A673 (cell line): ENCODE data around the gene MIS12. TPM values are rescaled to one million over a fixed set of nuclear protein-coding genes. Genes with fewer than 3 reads are reported as not detected.

Experiments
- BruUV-seq: library from RNA; stranded (reverse); fragments of 400-500 nt; replicated peaks from 2 replicates; lab custom pipeline; 2021; lab: Mats Ljungman, UMichigan
- CTCF ChIA-PET: fragments of 300-600 bp; sonication (Branson Sonifier 250); formaldehyde crosslinking; loops from one replicate; lab custom pipeline; 2022; ENCODE audit warnings: antibody characterized with exemption; lab: Charles Lee
- POLR2A ChIA-PET: fragments of 300-600 bp; sonication (Branson Sonifier 250); formaldehyde crosslinking; loops from one replicate; lab custom pipeline; 2022; ENCODE audit warnings: antibody characterized with exemption; ENCODE audit not compliant: low non-redundant PET; lab: Charles Lee
- DNase-seq: peaks from one replicate; pipeline ENCODE4 v3.0.0-alpha.2; 2015; ENCODE audit warnings: low spot score
- H3K27ac ChIP-seq: fragments of 200-600 bp; sonication (generic); 2 replicates; pipeline ENCODE4 v1.5.1; 2016; ENCODE audit warnings: mixed run types, low read depth, mild to moderate bottlenecking, mixed read lengths, antibody characterized with exemption, low read length; ENCODE audit not compliant: poor library complexity, severe bottlenecking
- H3K27me3 ChIP-seq: fragments of 200-600 bp; sonication (generic); replicated peaks from 2 replicates; pipeline ENCODE4 v1.6.1; 2017; ENCODE audit warnings: mixed run types, low read depth, mild to moderate bottlenecking, mixed read lengths, antibody characterized with exemption, low read length; ENCODE audit not compliant: insufficient read depth, poor library complexity
- H3K36me3 ChIP-seq: fragments of 200-600 bp; sonication (generic); 2 replicates; pipeline ENCODE4 v1.6.1; 2016; ENCODE audit warnings: mixed run types, mild to moderate bottlenecking, mixed read lengths, antibody characterized with exemption, low read length; ENCODE audit not compliant: insufficient read depth, poor library complexity, severe bottlenecking
- H3K4me1 ChIP-seq: fragments of 200-600 bp; sonication (generic); 2 replicates; pipeline ENCODE4 v1.6.1; 2017; ENCODE audit warnings: mixed run types, mild to moderate bottlenecking, mixed read lengths, antibody characterized with exemption, low read length; ENCODE audit not compliant: insufficient read depth, poor library complexity, severe bottlenecking
- H3K4me3 ChIP-seq: fragments of 200-600 bp; sonication (generic); 2 replicates; pipeline ENCODE4 v1.5.1; 2016; ENCODE audit warnings: low read depth, mixed run types, mild to moderate bottlenecking, mixed read lengths, low read length; ENCODE audit not compliant: poor library complexity, severe bottlenecking
- H3K9me3 ChIP-seq: fragments of 200-600 bp; sonication (generic); 2 replicates; pipeline ENCODE4 v1.6.1; 2016; ENCODE audit warnings: mixed run types, low read depth, mild to moderate bottlenecking, mixed read lengths, antibody characterized with exemption, low read length; ENCODE audit not compliant: poor library complexity, severe bottlenecking
- EZH2 ChIP-seq: fragments of 200-600 bp; sonication (generic); IDR thresholded peaks from 2 replicates; pipeline ENCODE4 v1.6.1; 2017; ENCODE audit warnings: borderline replicate concordance, low read depth, mild to moderate bottlenecking, mixed read lengths, antibody characterized with exemption, low read length; ENCODE audit not compliant: poor library complexity, severe bottlenecking
- intact Hi-C: fragments of 100-400 bp; cut with micrococcal nuclease; formaldehyde crosslinking; loops from one replicate; pipeline ENCODE4 v1.10.0; 2022; ENCODE audit not compliant: unreplicated experiment
- total RNA-seq: library from RNA; stranded (reverse); gene quantifications from 2 replicates; pipeline ENCODE4 v1.2.3, GENCODE V29; 2021
- TF ChIP-seq, protein P1 (sequence below): fragments of 300-800, 200-600 bp; sonication (generic); conservative IDR thresholded peaks from 2 replicates; pipeline ENCODE4 v1.5.1; 2017; ENCODE audit warnings: low read depth, mild to moderate bottlenecking, antibody characterized with exemption, low read length, moderate library complexity, mixed read lengths

Gene MIS12
- total RNA-seq, 1 experiment from 2014 or later, result 33.9 TPM

DNA sequence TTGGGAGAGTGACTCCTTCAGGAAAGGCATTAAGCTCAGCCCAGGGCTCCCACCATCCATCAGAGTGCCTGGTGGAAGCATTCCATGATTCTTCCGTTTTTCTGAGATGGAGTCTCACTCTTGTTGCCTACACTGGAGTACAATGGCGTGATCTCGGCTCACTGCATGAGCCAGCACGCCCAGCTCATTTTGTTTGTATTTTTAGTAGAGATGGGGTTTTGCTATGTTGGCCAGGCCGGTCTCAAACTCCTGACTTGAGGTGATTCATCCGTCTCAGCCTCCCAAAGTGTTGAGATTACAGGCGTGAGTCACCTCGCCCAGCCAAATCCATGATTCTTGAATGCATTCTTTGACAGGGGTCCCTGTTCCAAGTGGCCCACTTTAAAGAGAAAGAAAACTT lies 23.1 kb downstream of the MIS12 start:
- TF ChIP-seq, protein P1, sequence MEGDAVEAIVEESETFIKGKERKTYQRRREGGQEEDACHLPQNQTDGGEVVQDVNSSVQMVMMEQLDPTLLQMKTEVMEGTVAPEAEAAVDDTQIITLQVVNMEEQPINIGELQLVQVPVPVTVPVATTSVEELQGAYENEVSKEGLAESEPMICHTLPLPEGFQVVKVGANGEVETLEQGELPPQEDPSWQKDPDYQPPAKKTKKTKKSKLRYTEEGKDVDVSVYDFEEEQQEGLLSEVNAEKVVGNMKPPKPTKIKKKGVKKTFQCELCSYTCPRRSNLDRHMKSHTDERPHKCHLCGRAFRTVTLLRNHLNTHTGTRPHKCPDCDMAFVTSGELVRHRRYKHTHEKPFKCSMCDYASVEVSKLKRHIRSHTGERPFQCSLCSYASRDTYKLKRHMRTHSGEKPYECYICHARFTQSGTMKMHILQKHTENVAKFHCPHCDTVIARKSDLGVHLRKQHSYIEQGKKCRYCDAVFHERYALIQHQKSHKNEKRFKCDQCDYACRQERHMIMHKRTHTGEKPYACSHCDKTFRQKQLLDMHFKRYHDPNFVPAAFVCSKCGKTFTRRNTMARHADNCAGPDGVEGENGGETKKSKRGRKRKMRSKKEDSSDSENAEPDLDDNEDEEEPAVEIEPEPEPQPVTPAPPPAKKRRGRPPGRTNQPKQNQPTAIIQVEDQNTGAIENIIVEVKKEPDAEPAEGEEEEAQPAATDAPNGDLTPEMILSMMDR, result no peak
- no peak for TF ChIP-seq EZH2
- Histone ChIP-seq H3K27ac (no peak overlapping the region), H3K4me1 (no peaks in the 10 kb centered on the region), H3K27me3 (no peaks in the 10 kb centered on the region), H3K36me3 (no peaks in the 10 kb centered on the region), H3K9me3 (no peaks in the 10 kb centered on the region), H3K4me3 (no peak overlapping the region)
- ChIA-PET CTCF (no interaction called here), POLR2A (no interaction called here)
- no TSS peak for BruUV-seq
- DNase-seq, result no peak
- intact Hi-C loops, result no loop called here

DNA sequence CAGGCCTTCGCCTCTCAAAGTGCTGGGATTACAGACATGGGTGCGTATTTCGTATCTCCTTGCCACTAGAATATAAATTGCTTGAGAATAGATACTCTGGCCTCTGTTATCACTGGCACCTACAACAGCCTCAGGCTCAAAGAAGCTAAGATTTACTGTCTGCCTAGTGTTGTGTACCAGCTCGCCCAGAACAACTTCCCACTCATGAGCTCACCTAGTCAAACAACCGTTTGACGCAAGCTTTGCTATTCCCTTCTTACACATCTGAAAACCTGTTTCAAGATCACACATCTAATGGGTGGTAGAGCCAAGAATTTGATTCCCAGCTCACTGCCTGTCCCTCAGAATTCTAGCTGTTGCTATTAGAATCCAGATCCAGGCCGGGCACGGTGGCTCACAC lies 24.4 kb downstream of the MIS12 start:
- no peaks in the 10 kb centered on the region for H3K27me3 ChIP-seq
- intact Hi-C loops, result no loop called here
- no peaks in the 10 kb centered on the region for H3K9me3 ChIP-seq
- H3K36me3 ChIP-seq, result no peaks in the 10 kb centered on the region
- DNase-seq, result no peak
- ChIA-PET CTCF (no interaction called here), POLR2A (no interaction called here)
- H3K4me3 ChIP-seq, result no peak overlapping the region
- H3K4me1 ChIP-seq, result no peaks in the 10 kb centered on the region
- H3K27ac ChIP-seq, result no peak overlapping the region
- TF ChIP-seq, protein P1, result no peak
- no peak for TF ChIP-seq EZH2
- BruUV-seq, result no TSS peak

DNA sequence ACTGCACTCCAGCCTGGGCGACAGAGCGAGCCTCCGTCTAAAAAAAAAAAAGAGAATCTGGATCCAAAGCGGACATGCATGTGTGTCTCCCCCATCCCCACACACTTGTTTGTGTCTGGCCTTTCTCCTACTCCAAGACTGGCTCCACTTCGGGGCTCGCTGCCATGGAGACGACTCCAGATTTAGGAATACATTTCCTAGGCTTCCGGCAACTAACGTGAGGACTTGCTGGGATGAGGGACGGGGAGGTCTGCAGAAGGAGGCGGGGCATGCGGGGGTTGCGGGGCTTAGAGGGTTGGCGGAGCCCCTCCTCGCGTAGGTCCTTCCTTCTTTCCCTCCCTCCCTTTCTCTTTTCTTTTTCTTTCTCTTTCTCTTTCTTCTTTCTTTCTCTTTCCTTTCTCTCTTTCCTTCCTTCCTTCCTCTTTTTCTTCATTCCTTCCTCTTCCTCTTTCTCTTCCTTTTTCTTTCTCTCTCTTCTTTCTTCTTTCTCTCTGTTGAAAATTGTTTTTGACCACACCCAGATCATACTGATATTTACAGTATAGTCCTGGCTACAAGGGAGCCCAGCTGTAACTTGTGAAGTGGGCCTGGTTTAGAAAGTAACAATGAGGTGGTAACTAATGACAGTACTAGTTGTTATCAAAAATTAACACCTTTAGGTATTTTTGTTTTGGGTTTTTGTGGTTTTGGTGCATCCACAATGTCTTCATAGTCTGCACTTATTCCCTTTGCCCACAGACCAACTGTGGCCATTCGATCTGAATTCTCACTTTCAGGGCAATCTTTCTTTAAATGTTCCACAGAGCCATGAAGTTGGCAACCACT lies 25.2 kb downstream of the MIS12 start:
- DNase-seq, result no peak
- Histone ChIP-seq H3K36me3 (no peaks in the 10 kb centered on the region), H3K4me1 (no peaks in the 10 kb centered on the region), H3K9me3 (no peaks in the 10 kb centered on the region), H3K4me3 (no peak overlapping the region), H3K27ac (no peak overlapping the region), H3K27me3 (no peaks in the 10 kb centered on the region)
- no TSS peak for BruUV-seq
- POLR2A ChIA-PET, result no interaction called here
- CTCF ChIA-PET, result no interaction called here
- intact Hi-C loops, result no loop called here
- TF ChIP-seq, protein P1, result no peak
- no peak for TF ChIP-seq EZH2
